UCSD-AML1 (cell line): ENCODE results near the gene HEXA.

Experiments
- DNase-seq: peaks from one replicate; lab custom pipeline; 2025; ENCODE audit not compliant: unreplicated experiment; lab: John Stamatoyannopoulos, UW

HEXA gene

DNA sequence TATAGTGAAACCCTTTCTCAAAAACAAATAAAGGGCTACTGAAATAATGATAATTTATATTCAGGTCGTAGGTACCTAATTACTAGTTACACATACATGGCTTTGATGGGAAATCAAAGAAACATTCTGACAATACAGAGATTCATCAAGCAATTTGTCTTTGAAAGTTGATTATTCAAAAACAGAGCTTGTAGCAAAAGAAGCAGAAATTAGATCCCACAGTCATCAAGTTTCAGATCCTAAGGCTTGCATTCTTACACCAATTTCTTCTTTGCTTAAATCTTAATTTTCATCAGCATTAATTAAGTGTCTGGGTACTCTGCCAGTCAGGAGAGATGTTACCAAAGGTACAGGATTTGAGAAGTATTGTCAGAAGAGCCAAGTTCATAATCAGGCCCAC lies 1.5 kb upstream of the HEXA start:
- DNase-seq = no peak

DNA sequence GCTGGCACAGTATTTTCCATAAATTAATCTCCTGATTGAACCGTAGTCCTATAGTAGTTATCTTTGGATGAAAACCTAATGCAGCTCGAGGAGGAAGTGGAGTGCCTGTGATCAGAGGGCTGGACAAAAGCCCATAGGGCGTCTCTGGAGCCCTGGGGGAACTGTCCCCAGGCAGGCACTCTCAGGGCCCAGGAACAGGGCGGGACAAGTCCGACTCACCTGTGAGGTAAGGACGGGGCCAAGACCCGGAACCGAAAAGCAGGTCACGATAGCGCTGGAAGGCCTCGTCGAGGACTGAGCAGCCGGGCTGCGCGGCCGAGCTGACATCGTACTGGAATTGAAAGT lies 341 bp downstream of the HEXA start:
- DNase-seq = no peak

DNA sequence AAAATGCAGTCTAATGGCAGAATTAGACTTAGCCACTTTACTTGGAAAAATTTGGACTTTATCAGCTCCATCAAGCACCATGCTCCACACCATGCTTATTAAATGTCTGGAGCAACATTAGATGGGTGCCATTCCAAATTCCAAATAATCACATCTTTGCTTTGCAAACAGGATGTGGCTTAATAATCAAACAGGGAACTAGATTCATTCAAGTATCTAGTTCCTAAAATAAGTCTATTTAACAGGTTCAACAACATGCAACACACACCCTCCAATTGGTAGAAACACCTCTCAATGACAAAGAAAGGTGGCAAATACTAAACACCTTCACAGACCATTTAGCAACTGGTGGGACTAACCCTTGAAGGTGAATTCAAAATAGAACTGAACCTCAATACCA lies 3.5 kb downstream of the HEXA start:
- no peak for DNase-seq

DNA sequence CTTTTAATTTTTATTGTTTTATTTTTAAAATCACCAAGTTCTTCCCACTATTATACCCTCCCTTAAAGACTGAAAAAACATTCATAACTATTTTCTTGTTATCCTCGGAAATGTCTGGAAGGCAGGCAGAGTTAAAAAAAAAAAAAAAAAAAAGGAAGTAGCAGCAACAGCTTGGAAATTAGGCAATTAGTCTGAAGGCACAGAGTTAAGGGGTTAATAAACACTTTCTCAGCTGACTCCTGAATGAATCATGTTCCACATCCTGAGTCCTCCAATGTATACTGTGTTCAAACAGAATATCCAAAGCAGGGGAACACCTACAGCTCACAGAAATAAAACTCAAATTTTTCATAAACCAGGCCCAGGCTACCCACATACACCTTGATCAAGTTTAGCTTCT lies 5.8 kb downstream of the HEXA start:
- no peak for DNase-seq

DNA sequence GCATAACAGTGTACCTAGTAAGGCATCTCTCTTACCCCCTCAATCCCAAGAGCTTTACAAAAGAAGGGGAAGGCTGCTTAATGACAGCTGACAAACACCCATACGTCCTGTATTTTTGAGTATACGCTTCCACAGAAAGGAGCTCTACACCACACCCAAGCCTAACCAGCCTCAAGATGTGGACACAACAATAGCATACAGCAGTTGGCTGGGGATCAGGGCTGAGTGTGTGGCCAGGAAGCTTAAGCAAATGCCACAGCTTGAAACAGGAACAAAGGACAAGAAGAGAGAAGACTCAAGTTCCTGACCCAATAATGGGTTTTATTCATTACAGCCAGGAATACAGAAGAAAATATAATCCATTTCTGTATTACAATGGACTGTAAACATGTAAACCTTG lies 6.9 kb downstream of the HEXA start:
- DNase-seq = peak; percentile 47

DNA sequence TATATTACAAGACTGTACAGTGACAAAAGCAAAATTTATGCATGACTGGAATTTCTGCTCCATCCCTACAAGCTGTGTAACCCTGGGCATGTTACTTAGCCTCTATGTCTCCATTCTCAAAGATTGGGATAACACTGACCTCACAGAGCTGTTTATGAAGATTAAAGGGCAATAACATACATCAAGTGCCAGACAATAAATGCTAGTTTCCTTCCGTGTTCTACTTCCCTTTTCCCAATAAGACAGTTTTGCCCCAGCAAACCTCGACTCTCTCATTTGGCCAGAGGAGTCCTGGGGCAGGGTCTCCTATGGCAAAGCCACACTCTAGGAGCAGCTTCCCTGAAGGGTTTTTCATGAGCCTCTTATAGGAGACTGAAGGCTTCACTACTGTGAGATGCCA lies 7.5 kb downstream of the HEXA start:
- DNase-seq = peak; percentile 30

DNA sequence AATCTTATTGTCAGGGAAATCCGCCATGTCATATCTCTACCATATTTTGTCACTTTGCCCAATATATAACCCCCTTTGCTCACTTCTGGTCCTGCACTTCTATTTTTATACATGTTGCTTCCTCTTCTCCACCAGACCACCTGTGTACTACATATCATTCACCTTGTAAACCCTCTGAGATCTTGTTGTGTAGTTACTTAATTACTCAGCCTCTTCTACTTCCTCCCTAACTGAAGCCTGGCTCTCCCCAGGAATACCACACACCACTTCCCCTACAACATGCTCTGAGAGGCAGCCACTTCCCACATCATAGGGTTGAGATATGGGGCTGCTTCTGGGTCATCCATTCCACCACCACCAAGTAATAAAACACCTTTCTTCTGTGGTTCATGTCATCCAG lies 10.0 kb downstream of the HEXA start:
- DNase-seq = peak; percentile 48

DNA sequence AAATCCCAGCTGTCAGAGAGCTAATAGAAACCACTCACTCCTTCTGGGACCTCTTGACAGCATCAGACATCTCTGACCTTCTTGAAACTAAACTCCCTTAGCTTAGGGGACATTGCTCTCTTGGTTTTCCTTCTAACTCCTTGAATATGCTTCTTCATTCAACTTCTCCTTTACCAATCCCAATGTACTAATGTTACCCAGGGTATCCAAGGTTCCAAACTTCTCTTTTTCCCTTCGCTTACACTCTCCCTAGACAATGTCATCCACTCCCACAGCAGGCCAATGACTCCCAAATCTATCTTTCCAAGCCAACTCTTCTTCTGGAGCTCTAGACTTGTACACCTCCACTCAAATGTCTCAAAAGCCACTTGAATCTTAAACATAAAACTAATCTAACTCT lies 14.6 kb downstream of the HEXA start:
- no peak for DNase-seq

DNA sequence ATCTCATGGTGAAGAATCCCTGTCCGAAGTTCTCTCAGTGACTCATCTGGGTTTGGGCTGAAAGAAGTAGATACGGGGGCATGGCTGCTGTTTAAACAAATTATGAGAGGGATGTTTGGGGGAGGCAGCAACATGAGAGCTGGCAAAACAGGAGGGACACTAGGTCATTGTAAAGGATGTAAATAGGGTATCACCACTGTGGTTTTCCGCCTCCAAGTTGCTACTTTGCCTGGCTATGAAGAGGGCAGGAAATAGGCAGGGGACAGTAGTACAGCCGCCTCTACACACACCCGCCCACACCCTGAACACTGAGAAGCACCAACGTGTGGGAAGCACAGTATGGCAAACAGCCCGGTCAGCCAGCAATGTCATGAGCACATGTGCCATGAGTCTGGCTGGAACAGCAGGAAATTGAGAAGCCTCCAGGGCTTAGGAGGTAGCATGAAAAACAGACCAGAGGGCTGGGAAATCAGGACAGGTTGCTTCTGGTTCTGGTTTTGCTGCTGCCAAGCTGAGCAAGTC lies 17.1 kb downstream of the HEXA start:
- DNase-seq = peak; percentile 75

DNA sequence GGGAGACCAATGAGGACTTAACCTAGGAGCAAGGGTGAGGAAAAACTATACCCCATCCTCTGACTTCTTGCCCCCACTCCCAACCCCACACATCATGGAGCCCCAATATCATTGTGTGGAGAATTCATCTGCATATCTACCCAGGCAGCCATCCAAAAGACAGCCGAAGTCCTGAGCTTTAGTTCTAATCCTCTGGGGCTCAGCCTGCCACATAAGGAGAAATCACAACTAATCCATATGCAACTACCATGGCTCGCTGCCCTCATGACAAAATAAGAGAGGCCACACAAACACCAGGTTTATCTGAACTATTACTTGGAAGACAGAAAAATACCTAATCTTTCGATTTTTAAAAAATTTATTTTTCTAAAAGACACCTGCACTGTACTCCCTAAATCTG lies 17.7 kb downstream of the HEXA start:
- DNase-seq = no peak

DNA sequence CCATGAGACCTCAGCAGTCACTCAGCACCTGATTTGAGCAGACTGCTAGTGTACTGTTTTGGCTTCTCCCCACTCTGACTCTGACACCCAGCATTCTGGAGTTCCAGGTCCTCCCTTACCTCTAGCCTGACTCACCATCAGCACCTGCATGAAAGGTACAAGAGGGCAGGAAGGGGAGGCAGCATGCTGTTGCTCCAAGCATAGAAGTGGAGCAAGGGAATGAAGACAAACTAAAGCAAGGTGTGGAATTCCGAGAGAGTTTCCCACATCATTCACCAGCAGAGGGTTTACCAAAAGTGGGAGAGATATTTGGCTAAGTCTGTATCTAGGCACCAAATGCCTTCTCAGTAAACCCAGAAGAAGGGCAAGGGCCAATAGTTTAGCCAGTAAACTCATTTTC lies 21.3 kb downstream of the HEXA start:
- DNase-seq = no peak

DNA sequence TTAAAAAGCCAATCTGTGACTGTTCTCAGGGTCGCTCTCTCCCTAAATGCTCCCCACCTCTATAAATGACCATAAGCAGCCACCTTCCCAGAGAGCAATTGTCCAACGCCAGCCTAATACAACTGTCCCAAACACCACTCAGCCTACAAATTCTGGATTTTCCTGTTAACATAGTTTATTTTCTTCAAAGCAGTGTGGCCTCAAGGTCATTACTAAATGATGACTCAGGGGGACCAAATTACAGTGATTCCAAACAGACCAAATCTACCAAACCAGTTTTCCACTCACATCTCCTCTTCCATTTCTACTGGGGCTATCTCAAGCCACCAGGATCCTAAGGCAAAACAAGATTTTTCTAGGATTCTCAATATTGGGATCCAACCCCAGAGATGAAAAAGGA lies 22.5 kb downstream of the HEXA start:
- DNase-seq = no peak

DNA sequence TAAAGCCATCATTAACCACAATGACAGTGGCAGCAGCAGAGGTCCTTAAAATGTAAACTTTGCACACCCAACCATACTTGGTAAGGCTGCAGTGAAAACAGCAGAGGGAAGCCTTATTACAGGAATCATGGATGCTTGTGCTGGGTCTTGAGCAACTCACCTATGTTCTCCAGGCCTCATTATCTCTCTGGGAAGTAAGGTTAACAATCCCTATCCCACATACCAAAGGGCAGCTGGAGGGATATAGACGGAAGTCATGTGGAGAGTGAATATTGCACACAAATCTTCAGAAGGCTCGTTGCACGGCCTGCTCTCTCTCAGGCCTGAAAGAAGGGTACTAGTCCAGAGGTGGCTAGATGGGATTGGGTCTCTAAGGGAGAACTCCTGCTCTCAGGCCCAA lies 30.0 kb downstream of the HEXA start:
- DNase-seq = no peak

DNA sequence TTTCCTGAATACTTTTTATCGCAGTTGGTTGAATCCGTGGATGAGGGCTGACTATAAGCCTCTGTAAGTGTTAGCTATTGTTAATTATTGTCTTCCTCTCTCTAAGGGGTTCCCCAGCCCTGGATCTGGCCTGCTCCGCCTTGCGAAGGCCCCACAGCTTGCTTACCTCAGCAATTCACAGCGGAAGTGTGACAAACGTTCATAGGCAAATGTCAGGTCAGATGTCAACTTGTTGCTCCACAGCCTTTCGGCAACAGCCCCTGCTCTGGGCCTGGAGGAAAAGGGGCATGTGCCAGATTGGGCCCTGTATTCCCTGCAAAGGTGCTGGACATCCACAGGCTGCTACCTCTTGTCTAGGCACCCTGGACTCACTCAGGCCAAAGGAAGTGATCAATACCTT lies 30.5 kb downstream of the HEXA start:
- DNase-seq = no peak

DNA sequence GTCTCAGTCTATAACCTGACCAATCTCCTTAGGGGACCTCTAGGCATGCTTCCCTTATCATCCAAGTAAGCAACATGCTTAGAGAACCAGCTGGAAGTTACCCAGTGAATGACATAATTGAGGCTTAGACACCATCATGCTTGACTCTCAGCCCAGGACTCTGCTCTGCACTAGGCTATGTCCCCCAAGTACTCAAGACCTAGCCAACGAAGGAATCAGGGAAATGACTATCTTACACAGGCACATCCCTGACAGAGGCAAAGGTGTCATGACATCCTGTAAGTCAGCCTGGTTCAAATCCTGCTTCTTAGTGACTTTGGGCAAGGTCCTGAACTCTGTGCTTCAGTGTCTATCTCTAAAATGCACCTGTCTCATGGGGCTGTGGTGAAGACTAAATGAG lies 31.2 kb downstream of the HEXA start:
- no peak for DNase-seq

DNA sequence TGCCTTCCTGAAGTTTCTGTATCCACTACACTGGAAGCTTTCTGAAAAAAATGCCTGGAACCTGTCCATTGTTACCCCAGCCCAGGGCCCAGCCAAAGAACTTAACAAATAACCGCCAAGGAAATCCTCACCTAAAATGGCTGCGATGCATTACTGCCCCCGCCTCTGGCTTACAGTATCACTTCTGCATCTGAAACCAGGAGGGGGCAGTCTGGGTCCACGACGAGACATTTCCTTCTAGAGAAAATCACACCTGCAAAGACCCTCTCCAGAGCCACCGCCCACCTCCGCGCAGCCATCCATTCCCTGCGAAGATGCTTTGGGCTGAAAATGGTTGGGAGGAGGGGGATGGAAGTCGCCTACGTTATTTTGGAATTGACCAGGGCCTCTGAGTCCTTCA lies 33.4 kb downstream of the HEXA start:
- peak; percentile 56 for DNase-seq

DNA sequence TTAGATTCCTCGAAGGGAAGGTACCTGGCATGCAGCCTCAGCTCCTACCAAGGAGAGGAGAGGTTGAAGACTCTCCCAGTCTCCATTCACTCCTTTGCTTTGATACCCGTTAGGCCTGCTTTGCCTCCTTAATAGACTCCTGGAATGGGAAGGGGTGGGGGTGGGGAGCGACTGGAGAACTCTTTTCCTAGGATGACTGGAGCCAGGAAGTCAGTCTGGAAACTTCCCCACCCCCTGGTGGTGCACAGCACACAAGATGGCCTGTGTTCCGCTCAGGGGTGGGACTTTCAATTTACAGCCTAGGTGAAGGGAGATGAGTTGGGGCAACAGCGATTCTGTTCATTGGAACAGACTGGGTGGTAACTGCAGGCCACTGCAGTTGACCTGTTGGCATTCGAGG lies 34.5 kb downstream of the HEXA start:
- DNase-seq = no peak

DNA sequence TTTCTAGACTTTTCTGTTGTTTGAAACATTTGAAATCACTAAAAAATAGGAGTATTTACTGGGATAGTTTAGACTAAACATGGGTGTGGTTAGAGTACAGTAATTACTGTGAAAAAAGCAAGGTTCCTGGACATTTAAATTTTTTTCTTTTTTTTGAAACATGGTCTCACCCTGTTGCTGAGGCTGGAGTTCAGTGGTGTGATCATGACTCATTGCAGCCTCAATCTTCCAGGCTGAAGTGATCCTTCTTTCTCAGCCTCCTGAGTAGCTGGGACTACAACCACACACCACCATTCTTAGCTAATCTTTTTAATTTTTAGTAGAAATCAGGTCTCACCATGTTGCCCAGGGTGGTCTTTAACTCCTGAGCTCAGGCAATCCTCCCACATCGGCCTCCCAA lies 35.4 kb downstream of the HEXA start:
- DNase-seq = no peak

DNA sequence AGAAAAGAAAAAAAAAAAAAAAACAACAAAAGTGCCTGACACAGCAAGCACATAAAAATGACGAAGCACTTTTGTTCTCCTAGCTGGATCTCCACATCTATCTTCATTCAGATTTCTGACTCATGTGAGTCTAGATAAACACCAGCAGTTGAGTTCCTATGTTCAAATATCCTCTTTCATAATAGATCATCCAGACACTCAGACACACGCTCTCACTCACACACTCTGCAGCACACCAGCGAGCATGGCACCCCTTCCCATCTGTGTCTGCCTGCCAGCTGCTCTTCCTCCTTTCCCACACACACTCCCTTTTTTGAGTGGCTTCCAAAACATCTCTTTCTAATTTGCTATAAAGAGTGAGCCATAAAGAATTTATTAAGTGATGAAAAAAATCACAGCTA lies 36.0 kb downstream of the HEXA start:
- no peak for DNase-seq

DNA sequence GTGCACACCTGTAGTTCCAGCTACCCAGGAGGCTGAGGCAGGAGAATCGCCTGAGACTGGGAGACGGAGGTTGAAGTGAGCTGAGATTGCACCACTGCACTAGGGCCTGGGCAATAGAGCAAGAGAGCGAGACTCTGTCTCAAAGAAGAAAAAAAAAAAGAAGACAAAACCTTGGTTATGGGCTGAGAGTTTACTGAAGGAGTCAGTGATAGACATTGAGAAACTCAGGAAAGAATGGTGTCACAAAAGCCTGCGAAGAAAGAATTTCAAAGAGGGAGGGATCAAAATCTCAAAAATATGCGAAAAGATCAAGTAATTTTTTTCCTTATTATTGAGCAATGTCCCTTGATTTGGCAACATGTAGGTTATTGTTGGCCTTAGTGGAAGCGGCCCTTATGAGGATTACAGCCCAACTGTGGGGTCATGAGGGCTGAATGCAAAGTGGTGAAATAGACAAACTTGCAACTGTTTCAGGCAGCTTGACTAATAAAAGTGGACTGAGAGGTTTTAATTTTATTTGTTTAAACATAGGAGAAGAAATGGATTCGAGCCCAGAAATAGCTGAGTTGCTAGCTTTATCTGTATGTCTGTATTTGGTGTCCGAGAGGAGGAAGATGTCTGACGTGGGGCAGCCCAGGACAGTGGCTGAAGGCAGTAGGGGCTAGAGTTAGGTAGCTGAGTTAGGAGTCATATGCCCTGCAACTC lies 37.0 kb downstream of the HEXA start:
- no peak for DNase-seq

DNA sequence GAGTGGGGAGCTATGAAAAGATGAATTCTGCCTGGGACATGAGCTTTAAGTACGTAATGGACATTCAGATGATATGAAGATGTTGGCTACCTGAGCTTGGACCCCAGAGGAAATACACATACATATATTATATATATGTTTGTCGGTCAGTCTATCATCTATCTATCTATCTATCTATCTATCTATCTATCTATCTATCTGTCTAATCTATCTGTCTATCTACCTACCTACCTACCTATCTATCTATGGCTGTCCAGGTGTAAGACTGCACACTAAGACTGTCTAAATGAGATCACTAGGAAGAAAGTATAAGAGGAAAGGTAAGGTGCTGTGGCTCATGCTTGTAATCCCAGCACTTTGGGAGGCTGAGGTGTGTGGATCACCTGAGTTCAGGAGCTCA lies 37.7 kb downstream of the HEXA start:
- DNase-seq = no peak

DNA sequence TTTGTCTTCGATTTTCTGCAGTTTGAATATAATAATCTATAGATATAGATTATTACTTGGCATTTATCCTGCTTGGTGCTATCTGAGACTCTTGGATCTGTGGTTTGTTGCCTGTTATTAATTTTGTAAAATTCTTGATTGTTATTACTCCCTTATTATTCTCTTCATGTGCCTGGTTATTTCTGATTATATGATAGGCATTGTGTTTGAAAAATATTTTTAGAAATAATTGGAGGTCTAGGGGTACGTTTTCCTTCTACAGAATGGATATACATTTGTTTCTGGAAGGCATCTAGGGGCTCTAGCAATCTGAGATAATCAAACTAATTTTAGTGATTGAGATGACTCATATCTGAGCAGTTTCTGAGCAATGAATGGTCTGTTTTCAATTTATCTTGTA lies 41.0 kb downstream of the HEXA start:
- DNase-seq = no peak

DNA sequence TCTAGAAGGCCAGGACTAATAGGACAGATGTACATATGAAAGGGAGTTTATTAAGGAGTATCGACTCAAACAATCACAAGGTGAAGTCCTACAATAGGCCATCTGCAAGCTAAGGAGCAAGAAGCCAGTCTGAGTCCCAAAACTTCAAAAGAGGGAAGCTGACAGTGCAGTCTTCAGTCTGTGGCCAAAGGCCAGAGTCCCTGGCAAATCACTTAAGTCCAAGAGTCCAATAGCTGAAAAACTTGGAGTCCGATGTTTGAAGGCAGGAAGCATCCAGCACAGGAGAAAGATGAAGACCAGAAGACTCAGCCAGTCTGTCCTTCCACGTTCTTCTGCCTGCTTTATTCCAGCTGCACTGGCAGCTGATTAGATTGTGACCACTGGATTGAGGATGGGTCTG lies 44.8 kb downstream of the HEXA start:
- DNase-seq = no peak

DNA sequence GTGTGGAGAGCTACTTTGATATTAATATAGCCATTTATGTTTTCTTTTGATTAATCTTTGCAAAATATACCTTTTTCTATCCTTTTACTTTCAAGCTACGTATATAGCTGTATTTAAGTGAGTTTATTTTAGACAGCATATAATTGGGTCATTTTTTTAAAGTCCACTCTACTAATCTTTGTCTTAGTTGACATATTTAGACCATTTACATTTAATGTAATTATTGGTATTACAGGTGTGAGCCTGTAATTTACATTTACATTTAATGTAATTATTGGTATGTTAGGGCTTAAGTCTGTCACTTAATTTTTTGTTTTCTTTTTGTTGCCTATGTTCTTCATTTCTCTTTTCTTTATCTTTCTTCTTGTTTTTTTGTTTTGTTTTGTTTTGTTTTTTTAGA lies 52.1 kb downstream of the HEXA start:
- DNase-seq = no peak
